ENCODE measurements around the gene SYTL3.

SYTL3 gene

GRCh38 chr6:158799051-158799792, 149.4 kb downstream of the SYTL3 start:
- no peak for DNase-seq

- DNase-seq: no peak
These were observed 151.9 kb downstream of the SYTL3 start for GRCh38 chr6:158801655-158802294.

- no peak for DNase-seq
These were observed 153.9 kb downstream of the SYTL3 start for GRCh38 chr6:158803733-158804143.

GRCh38 chr6:158804207-158804606, 154.4 kb downstream of the SYTL3 start:
- DNase-seq: no peak

- DNase-seq: no peak
These were observed 156.0 kb downstream of the SYTL3 start for GRCh38 chr6:158805698-158806377.

- no peak for DNase-seq
These were observed 157.9 kb downstream of the SYTL3 start for GRCh38 chr6:158807515-158808441.

- DNase-seq: no peak
These were observed 158.6 kb downstream of the SYTL3 start for GRCh38 chr6:158808442-158808833.

GRCh38 chr6:158808941-158809678, 159.3 kb downstream of the SYTL3 start:
- DNase-seq: no peak

GRCh38 chr6:158810155-158811095, 160.6 kb downstream of the SYTL3 start:
- no peak for DNase-seq

- DNase-seq: no peak
These were observed 162.8 kb downstream of the SYTL3 start for GRCh38 chr6:158812611-158813010.

- no peak for DNase-seq
These were observed 163.2 kb downstream of the SYTL3 start for GRCh38 chr6:158813032-158813431.
